ENCODE measurements around the gene ANXA3.
A peak's percentile ranks its signal among the peaks of the same experiment; 100 is the strongest.

The ANXA3 gene

GRCh38 chr4:78517050-78517652 lies 34.4 kb upstream of the ANXA3 start:
- DNase-seq (ENCODE audit: low read depth) = no peak
- peak; percentile 71 for TF ChIP-seq CTCF (IDR thresholded peaks at IDR 0.05; ENCODE audit: control insufficient read depth, extremely low read depth, insufficient read depth)
- H3K4me3 ChIP-seq (ENCODE audit: low read depth, low read length) = no peak overlapping the region

GRCh38 chr4:78518561-78518960 lies 33.0 kb upstream of the ANXA3 start:
- no peak overlapping the region for H3K4me3 ChIP-seq (ENCODE audit: low read depth, low read length)
- TF ChIP-seq CTCF (IDR thresholded peaks at IDR 0.05; ENCODE audit: control insufficient read depth, extremely low read depth, insufficient read depth) = no peak
- DNase-seq (ENCODE audit: low read depth) = no peak

- no peak for DNase-seq (ENCODE audit: low read depth)
- no peak for TF ChIP-seq CTCF (IDR thresholded peaks at IDR 0.05; ENCODE audit: control insufficient read depth, extremely low read depth, insufficient read depth)
- no peak overlapping the region for H3K4me3 ChIP-seq (ENCODE audit: low read depth, low read length)
These were observed 31.6 kb upstream of the ANXA3 start for GRCh38 chr4:78519962-78520361.

- no peak for TF ChIP-seq CTCF (IDR thresholded peaks at IDR 0.05; ENCODE audit: control insufficient read depth, extremely low read depth, insufficient read depth)
- no peak overlapping the region for H3K4me3 ChIP-seq (ENCODE audit: low read depth, low read length)
- no peak for DNase-seq (ENCODE audit: low read depth)
These were observed 30.8 kb upstream of the ANXA3 start for GRCh38 chr4:78520808-78521226.

GRCh38 chr4:78524009-78524408 lies 27.6 kb upstream of the ANXA3 start:
- TF ChIP-seq CTCF (IDR thresholded peaks at IDR 0.05; ENCODE audit: control insufficient read depth, extremely low read depth, insufficient read depth) = no peak
- H3K4me3 ChIP-seq (ENCODE audit: low read depth, low read length) = no peak overlapping the region
- no peak for DNase-seq (ENCODE audit: low read depth)

- TF ChIP-seq CTCF (IDR thresholded peaks at IDR 0.05; ENCODE audit: control insufficient read depth, extremely low read depth, insufficient read depth) = no peak
- H3K4me3 ChIP-seq (ENCODE audit: low read depth, low read length) = no peak overlapping the region
- DNase-seq (ENCODE audit: low read depth) = no peak
These were observed 26.0 kb upstream of the ANXA3 start for GRCh38 chr4:78525559-78525958.

- DNase-seq (ENCODE audit: low read depth) = no peak
- no peak for TF ChIP-seq CTCF (IDR thresholded peaks at IDR 0.05; ENCODE audit: control insufficient read depth, extremely low read depth, insufficient read depth)
- H3K4me3 ChIP-seq (ENCODE audit: low read depth, low read length) = no peak overlapping the region
These were observed 24.5 kb upstream of the ANXA3 start for GRCh38 chr4:78527103-78527502.
